NOMO-1 treated with dmso at 0.1 percent for 144 hours (cell line): Measurements from ENCODE around the gene ZNF331.

ENCODE experiments used
- DNase-seq: peaks from one replicate; lab custom pipeline; 2025; ENCODE audit not compliant: unreplicated experiment; lab: John Stamatoyannopoulos, UW

The ZNF331 gene

GRCh38 chr19:53520547-53521372 lies 17.2 kb upstream of the ZNF331 start:
- no peak for DNase-seq

GRCh38 chr19:53521373-53522202 lies 16.4 kb upstream of the ZNF331 start:
- no peak for DNase-seq

- no peak for DNase-seq
These were observed 12.0 kb upstream of the ZNF331 start for GRCh38 chr19:53525922-53526321.

GRCh38 chr19:53530622-53531021 lies 7.3 kb upstream of the ZNF331 start:
- no peak for DNase-seq

- no peak for DNase-seq
These were observed 6.5 kb upstream of the ZNF331 start for GRCh38 chr19:53531457-53531856.

- no peak for DNase-seq
These were observed 5.6 kb upstream of the ZNF331 start for GRCh38 chr19:53532362-53532761.

- no peak for DNase-seq
These were observed 1.8 kb upstream of the ZNF331 start for GRCh38 chr19:53536225-53536548.

- DNase-seq = no peak
These were observed 824 bp upstream of the ZNF331 start for GRCh38 chr19:53537121-53537520.

- DNase-seq = no peak
These were observed 599 bp downstream of the ZNF331 start for GRCh38 chr19:53538378-53539109.

- DNase-seq = no peak
These were observed 2.1 kb downstream of the ZNF331 start for GRCh38 chr19:53540091-53540490.

GRCh38 chr19:53541971-53542370 lies 4.0 kb downstream of the ZNF331 start:
- DNase-seq = no peak

- DNase-seq = no peak
These were observed 7.5 kb downstream of the ZNF331 start for GRCh38 chr19:53545271-53546065.

GRCh38 chr19:53546758-53547513 lies 9.0 kb downstream of the ZNF331 start:
- DNase-seq = no peak

GRCh38 chr19:53549340-53549739 lies 11.4 kb downstream of the ZNF331 start:
- no peak for DNase-seq

- DNase-seq = no peak
These were observed 14.2 kb downstream of the ZNF331 start for GRCh38 chr19:53552001-53552721.

GRCh38 chr19:53553156-53553555 lies 15.2 kb downstream of the ZNF331 start:
- DNase-seq = no peak

GRCh38 chr19:53553865-53554791 lies 16.2 kb downstream of the ZNF331 start:
- DNase-seq = no peak

GRCh38 chr19:53554804-53555203 lies 16.9 kb downstream of the ZNF331 start:
- DNase-seq = no peak
